NCI-H146 treated with DMSO at 0.1 percent for 48 hours (cell line): Measurements from ENCODE around the gene PRKCZ.

ENCODE experiments used
- DNase-seq: peaks from one replicate; lab custom pipeline; 2025; ENCODE audit not compliant: unreplicated experiment; lab: John Stamatoyannopoulos, UW

PRKCZ gene

DNA sequence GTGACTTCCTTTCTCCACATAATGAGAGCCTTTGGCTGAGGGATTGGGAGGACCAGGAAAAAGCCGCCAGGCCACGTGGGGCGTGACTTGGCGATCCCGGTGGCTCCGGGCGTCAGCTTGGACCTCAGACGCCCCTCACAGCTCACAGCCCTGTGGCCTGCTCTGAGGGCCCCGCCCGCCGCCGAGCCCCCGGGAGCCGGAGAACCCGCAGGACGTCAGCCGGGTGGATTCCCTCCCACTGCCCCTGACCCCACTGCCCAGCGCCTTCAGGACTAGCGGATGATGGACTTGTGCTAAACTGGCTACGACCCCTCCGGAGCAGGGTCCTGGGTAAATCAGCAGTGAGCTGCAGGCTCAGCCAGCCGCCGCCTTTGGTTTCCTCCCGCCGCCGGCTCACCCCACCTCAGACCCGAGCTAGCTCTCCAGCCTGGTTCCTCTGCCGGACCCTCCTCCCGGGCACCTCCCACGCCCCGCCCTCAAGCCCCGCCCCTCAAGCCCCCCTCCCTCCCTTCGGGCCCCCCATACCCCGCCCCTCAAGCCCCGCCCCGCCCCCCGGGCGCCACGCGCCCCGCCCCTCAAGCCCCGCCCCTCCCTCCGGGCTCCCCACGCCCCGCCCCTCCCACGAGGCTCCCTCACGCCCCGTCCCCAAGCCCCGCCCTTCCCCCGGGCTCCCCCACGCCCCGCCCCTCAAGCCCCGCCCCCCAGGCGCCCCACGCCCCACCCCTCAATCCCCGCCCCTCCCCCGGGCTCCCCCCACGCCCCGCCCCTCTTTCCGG, 154.4 kb downstream of the PRKCZ start:
- peak; percentile 7 for DNase-seq

DNA sequence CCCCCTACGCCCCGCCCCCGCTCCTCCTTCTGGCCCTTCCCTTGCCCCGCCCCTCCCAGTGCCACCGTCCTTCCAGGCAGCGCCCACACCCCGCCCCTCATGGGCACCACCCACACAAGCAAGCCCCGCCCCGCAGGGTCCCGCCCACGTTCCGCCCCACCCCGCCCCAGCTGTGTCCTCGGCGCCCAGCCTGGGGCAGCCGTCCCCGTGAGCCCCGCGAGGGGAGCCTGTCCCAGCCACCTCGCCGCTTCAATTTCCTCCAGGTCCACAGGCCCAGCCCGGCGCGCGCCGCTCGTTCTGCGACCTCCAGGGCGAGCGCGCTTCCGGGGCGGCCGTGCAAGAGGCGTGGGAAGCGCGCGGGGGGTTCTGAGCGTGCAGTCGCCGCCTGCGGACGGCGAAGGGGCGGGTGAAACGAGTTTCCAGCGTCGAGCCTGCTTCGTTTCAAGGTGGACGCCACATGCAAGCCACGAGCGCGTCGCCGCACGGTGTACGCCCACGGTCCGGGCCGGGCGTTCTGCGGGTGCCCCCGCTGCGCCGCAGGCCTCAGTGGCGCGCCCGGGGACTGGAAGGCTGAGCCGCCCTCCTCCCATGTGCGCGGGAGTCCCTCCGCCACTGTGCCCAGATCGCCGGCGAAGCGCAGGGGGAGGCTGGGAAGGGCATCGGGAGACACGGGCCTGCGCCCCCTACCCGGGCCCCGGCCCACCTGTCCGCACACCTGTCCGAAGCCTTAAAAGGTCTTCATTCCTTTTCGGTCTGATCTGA, 155.2 kb downstream of the PRKCZ start:
- DNase-seq = peak; percentile 25

DNA sequence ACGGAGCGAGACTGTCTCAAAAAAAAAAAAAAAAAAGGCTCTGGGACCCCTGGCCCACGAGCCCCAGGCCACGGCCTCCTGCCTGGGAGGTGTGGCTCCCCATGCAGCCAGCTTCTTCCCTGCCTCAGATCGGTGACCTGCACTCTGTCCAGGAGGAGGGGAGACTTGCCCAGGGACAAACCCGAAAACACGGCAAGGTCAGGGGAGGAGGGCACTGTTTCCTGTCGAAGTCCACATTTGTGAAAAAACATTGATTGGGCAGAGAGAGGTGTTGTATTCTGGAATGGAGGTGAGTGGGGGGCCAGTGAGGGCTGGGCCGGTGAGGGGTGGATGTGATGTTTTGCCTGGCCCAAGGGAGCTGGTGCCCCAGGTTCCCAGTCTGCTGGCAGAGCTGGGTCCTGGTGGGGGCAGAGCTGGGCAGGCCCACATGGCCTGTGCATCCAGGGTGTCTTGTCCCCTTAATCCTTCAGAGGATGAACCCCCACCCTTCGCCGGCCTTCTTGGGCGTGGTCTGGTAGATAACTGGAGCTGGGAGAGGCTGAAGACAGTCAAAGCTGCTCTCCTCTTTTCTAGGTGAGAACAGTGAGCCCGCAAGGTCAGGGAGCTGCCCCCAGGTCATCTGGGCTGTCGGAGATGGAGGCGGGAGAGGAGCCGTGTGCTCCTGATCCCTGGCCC, 156.7 kb downstream of the PRKCZ start:
- no peak for DNase-seq

DNA sequence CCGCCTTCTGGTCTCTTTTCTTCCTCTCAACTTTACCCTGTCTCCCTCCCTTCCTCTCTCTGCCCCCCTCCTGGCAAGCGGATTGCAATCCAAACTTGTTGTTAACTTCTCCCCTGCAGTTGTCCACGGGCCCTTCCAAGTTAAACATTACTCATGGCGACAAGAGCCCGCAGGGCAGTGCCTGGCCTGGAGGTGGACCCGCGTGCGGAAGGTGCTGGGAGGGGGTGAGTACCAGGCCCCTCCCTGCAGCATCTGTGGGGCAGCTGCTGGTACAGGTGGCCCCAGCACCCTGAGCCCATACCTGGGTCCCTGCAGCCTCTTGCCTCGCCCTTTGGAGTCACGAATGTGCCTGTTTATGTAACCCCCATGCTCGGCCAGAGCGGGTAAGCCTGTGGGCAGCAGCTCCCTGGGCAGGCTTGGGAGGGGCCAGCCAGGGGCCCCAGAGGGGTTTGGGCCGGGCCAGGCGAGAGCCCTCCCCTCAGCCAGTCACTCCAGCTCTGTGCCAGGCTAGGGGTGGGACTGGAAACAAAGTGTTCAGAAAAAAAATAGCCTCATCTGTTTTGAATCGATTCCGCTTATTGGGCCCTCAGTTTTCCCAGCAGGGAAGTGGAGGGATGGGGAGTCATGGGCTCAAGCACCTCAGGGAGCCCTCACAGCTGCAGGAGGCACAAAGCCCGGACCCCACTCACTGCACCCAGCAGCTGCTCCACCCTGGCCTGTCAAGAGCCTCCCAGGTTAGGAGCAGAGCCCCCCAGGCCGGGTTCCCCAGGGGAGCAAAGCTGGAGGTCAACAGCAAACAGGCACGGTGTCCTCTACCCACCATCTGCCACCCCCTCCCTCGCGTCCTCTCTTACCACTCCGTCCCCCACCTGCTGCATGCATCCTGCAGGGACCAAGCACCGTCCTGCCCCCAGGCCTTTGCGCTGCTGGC, 158.4 kb downstream of the PRKCZ start:
- DNase-seq = no peak

DNA sequence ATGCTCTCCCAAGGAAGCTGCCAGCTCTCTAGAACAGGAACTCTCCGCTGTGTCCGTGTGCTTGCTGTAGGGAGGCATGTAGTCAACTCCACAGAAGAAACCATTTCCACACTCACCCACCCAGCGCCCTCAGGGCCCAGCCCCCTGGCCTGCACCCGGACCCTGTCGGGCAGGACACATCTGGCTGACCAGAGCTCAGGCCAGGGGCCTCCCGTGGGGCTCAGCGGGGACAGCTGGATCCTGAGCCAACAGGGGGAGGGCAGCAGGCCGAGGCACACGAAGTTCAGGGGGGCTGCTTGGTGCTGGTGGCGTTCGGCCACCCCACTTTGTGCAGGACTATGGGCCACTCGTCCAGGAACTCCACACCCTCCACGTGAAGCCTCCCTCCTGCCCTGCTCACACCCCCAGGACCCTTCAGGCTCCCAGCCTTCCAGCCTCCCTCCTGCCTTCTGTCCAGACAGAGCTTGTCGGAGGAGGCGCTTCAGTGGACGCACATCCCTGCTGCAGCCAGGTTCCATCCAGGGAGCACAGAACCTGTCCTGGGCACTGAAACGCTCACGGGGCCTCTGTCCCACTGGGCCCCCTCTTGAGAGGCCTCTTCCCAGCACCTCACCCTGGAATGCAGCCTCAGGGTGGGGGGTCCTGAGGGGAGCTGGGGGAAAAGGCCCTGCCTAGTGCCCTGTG, 159.3 kb downstream of the PRKCZ start:
- DNase-seq = no peak

DNA sequence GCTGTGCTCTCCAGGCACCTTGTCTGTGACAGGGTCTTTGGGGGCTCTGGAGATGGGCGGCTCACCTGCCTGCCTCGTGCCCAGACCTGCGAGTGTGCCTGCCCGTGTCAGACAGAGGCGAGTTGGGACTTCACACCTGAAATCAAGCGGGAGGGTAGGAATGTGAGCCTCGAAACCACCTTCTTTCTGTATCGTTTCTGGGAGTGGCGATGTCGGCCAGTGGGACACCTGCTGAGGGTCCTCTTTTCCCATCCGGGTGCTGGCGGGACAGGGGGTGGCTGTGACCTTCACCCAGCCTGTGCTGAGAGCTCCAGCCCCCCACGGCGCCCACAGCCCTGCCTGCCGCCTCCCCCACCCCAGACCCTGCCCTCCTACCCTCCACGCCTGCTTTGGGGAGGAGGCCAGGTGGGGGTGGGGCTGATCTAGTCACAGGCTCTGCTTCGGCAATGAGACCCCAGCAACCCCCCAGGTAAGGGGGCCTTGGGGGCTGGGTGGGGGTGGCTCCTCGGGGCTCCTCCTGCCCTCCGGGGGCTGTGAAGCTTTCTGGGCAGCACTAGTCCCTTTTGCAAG, 160.0 kb downstream of the PRKCZ start:
- no peak for DNase-seq

DNA sequence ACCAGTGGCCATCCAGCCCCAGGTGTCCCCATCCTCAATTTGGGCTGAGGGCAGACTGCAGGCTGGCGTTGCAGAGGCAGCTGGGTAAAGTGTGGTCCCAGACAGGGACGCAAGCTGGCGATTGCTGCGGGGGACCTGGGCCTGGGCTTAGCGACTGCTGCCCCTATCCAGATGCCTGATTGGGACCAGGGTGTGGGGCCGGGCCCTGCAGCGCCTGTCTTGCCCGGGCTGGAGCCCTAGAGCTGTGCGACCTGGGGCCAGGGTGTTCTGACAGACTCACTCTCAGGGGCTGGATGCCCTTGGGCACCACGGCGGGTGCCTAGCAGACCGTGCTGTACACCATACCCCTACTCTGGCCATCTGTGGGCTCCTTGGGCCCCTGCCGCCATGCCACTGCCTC, 160.6 kb downstream of the PRKCZ start:
- no peak for DNase-seq

DNA sequence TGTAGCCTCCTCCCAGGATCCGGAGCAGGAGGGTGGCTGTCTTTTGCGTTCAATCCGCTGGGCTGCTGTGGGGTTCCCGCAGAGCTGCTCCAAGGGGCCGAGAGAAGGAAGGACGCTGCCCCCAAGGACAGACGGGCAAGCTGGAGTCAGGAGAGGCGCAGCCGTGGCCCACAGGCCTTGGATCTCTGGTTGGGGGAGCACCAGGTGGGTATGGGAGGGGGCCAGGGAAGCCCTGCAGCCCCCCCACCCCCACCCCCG, 162.0 kb downstream of the PRKCZ start:
- peak; percentile 33 for DNase-seq

DNA sequence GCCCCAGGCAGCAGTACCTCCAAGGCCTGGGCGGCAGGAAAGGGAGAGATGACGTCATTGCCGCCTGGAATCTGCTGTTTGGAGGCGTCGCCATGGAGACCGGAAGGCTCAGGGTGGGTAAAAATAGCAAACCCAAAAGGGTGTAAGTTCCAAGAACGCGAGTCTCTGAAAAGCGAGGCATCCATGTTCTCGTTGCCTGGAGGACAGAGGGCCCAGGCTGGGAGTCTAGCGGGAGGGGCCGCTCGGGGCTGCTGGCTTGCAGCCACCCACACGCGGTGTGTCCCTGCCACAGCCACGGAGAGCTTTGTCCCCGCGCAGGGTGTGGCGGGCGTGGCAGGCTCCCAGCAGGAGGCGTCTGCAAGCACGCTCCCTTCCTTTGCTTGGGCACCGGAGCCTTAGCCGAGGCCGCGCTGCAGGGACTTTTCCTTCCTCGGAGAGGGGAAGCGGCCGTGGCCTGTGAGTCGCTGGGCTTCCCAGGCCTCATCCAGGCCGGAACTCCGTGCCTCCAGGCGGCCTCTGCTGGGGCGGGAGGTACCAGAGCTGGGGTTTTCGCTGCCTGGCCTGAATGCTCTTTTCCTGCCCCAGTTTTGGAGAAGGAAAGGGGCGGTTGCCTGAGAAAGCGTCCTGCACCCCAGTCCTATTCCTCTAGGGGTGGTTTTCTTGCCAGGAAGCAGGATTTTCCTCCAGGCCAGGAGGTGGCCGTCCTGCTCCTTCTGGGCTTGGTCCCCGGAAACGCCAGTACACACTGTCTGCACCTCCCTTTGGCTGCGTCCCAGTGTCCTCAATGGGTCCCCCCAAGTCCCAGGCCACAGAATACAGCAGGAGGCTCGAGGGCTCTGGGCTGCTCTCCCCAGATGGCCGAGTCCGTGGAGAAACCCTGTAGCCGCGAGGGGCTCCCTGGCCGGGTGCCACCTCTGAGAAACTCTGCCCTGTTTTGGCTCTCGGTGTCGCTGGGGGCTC, 162.6 kb downstream of the PRKCZ start:
- DNase-seq = peak; percentile 49

DNA sequence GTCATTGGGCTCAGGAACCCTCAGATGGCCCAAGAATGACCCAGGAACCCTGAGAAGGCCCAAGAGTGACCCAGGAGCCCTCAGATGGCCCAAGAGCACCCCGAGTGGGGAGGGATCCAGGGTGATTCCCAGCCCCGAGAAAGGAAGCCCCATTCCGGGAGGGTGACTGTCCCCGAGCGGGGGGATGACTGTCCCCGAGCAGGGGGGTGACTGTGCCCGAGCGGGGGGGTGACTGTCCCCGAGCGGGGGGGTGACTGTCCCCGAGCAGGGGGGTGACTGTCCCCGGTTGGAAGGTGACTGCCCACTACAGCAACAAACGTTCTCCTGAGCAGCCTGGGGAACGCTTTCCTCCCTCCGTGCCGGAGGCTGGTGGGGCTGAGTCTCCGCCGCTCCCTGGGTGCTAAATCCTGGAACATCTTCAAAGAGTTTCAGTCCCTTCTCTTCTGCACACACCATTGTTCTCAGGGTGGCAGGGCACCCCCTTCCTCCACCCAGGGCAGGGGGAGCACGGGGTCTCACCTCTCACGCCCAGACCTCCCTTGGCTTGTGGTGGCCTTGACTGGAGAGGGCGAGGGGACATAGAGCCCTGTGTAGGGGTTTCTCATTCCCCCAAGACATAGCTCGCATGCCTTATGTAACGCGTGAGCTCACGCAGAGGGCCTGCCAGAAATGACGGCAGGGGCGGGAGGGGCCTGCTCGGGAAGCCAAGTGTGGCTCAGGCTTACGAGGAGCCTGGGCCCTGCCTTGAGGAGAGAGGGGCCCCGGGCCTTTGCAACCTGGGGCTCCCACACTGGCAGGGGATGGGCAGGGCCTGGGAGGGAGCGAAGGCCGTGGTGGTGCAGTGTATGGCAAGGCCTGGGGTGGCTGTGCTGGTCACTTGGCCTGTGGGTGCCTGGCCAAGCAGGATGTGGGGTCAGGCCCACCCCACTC, 163.6 kb downstream of the PRKCZ start:
- no peak for DNase-seq

DNA sequence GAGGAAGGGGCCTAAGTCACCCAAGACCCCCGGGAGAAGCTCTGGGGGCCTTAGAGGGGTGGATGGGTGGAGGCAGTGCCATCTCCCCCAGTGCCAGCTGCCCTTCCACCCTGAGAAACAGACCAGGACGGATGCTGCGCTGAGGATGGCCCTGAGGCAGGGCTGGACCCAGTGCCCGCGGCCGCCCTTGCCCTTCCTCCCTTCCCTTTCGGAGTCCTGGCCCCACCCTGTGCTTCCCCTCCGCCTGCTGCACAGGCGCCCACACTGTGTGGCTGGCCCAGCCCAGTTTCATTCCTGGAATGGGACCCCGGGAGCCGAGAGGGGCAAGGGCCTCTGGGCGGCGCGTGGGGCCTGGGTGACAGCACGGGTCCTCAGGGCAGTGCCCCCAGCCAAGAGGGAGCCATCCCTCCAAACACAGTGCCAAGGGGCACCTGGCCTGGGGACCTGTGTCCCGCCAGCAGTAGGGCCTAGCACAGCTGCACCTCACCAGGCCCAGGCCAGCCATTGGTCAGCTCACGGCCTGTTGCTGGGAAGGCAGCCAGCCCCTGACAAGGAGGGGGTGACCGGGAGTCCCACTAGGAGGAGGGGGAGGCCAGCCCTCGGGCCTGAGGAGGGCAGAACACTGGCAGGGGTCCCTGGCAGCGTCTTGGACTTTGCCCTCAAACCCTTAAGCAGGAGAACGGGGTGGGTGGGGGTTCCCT, 164.5 kb downstream of the PRKCZ start:
- no peak for DNase-seq

DNA sequence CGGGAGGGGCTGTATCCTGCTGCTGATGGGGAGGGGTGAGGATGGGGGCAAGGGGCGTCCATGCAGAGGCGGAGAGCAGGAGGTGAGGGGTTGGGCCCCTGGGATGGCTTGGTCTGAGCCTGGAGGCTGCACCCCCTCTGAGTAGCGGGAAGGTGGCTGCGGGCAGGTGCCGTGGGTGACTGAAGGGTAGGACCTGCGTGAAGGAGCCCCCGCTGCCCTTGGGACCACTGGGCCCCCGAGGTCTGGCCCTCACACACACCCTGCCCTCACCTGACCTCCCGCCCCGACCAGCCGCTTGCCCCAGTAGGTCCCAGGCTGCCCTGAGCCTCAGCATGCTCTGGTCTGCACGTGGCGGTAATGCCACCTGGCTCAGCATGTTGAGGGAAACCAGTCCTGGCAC, 165.1 kb downstream of the PRKCZ start:
- no peak for DNase-seq

DNA sequence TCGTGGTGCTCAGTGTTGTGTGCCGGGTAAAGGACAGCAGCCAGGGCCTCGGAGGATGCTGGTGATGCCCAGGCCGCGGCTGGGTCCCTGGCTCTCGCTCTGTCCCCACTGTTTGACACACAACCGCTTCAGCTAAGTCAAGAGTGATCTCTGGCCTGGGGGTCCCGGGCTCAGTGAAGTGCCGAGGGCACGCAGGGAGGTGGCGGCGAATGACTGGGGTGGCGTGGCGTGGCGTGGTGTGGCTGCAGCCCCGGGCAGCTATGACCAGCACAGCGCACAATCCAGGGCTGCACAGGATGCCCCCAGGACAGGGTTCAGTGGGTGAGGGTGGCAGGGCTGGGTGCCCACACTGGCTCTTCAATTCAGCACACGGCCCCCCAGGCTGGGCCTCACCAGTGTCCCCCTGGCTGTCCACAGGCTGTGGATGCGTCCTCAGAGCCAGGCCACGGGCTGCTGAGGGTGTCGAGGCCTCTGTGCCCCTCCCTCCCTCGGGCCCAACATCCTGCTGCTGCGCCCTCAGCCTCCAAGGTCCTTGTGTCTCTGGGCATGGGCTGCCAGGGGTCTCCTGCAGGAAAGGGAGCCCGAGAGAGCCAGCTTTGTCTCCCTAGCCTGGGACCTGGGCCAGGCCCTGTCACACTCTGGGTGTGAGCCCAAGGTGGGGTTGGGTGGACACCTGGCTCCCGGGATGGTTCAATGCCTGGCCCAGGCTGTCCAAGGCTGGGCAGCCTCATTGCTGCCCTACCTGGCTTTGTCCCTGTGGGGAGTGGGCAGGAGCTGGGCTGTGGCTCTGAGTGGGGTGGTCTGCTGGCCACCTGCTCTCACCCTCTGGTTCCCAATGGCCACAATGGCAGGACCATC, 165.9 kb downstream of the PRKCZ start:
- no peak for DNase-seq

DNA sequence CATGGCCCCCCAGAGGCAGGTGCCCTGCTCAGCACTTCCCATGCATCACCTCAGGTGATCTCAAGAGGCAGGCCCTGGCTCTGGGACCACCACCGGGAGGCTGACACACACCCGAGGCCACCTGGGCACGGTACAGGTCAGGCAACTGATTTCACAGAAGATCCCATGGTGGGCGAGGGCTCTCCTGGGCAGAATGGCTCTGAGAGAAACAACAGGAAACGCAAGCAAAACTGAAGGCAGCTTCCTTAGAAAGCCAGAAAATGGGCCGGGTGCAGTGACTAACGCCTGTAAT, 166.5 kb downstream of the PRKCZ start:
- DNase-seq = no peak

DNA sequence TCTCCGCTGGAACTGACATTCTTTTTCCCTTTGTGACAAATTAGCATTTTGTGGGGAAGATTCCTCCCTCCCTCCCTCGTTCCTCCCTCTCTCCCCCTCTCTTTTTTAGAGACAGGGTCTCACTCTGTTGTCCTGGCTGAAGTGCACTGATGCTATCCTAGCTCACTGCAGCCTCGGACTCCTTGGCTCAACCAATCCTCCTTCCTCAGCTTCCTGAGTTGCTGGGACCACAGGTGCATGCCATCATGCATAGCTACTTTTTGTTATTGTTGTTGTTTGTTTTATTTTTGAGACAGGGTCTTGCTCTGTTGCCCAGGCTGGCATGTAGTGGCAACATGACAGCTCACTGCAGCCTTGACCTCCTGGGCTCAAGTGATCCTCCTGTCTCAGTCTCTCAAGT, 171.1 kb downstream of the PRKCZ start:
- no peak for DNase-seq

DNA sequence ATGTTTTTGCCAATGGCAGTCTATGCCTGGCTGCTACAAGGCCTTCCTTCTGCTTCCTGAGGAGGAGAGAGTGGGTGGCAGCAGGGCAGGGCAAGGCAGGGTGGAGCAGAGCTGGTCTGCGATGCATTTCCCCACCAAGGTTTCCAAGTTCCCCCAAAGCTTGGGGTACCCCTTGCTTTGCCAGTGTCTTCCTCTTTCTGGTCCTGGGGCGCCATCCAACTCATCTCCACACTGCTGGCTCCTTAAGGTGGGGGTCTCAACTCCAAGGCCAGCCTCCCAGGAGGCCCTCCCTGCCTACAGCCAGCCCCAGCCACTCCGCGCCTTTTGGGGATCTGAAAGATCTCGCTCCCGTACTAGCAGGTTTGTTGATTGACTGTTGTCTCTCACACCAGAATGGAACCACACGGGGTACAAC, 174.0 kb downstream of the PRKCZ start:
- no peak for DNase-seq
